Activated T-cell treated with anti-CD3 and anti-CD28 coated beads for 1 hour (primary cell): ENCODE measurements around the gene CTSK.
"Not testable (repeated sequence)": the region's sequence is repeated elsewhere in the genome, so short reads cannot be mapped to it uniquely, and the experiment has no call there.

Source experiments
- DNase-seq: peaks from one replicate; pipeline ENCODE4 v3.0.0-alpha.2; 2020; ENCODE audit warnings: low read depth

CTSK gene

DNA sequence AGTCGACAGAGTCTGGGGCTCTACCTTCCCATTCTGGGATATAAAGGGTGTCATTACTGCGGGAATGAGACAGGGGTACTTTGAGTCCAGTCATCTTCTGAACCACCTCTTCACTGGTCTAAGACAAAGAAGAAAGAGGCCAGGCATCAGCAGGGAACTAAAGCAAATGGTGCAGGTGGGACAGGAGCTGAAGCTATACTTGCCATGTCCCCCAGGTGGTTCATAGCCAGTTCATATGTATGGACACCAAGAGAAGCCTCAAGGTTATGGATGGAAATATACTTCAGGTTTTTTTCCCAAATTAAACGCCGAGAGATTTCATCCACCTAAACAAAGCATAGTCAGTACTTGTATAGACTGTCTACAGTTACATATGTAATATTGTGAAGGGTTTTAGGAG is 2.2 kb downstream of the CTSK start:
- DNase-seq, result no peak

DNA sequence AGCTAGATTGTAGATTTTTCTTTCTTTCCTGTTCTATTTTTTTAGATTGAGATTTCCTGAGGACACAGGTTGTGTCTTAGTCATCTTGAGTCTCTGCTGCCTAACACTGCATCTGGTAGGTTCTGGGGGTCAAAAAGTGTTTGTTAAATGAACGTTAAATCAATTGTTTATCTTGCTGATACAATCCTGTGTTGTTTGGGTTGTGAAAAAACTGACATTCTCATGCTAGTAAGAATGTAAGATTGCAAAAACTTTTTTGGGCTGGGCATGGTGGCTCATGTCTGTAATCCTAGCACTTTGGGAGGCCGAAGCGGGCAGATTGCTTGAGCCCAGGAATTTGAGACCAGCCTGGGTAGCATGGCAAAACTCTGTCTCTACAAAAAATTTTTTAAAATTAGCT is 3.4 kb downstream of the CTSK start:
- no peak for DNase-seq

DNA sequence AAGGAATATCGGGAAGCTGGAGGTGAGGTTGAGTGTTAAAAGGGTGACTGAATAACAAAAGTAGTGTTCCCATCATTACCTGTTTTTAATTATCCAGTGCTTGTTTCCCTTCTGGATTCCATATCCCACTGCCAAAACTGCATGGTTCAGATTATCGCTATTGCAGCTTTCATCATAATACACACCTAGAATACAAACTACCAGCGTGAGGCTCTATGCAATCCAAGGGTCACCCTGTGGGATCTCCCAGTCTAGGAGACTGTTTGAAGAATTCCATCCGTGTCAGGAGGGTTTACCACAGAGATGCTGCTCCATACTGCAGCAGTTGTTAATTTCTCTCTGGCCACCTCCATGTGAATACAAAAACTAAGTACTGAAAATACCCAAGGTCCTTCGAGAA is 9.0 kb downstream of the CTSK start:
- DNase-seq, result no peak

DNA sequence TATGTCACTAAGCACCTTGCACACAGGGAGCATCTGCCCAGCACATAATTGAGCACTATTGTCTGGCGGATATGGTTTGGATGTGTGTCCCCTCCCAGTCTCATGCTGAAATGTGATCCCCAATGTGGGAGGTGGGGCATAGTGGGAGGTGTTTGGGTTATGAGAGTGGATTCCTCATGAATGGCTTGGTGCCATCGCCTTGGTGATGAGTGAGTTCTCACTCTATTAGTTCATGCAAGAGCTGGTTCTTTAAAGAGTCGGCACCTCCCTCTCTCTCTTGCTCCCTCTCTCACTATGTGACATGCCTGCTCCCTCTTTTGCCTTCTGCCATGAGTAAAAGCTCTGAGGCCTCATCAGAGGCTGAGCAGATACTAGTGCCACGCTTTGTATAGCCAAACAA is 9.5 kb downstream of the CTSK start:
- DNase-seq, result no peak

DNA sequence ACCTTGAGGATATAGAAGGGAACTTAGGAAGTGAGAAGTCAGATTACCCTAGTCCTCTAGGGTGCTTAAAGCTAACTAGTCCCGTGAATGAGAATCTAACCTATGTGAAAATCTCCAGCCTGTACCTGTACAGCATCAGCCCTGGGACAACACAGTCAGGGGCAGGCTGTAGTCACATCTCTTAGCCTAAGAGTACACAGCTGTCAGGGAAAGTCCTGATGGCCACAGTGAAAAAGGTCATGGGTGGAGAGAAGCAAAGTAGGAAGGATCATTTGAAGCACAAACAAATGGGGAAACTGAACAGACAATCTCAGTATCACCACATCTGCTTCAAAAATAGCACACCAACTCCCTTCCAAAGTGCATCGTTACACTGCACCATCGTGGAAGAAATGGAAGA is 11.7 kb downstream of the CTSK start:
- no peak for DNase-seq

GRCh38 chr1:150793778-150794177 is 14.3 kb downstream of the CTSK start:
- not testable (repeated sequence) for DNase-seq

GRCh38 chr1:150793221-150793620 is 14.8 kb downstream of the CTSK start:
- DNase-seq, result no peak

DNA sequence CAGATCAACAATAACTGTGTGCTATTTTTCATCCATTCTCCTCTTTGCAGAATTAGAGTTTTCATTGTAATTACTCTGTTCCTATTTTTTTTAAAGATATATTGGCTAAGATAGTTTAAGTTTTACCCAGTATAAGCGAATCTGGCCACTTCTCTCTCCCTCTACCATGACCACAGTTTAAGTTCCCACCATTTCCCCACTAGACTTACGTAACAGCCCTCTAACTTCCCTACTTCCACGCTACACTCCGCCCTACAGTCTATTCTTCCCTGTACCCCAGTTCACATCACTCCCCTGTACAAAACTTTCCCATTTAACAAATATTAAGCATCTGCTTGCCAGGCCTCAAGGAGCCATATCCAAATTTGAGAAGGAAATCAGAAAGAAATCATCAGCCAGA is 16.5 kb downstream of the CTSK start:
- DNase-seq, result no peak

GRCh38 chr1:150789396-150789795 is 18.7 kb downstream of the CTSK start:
- no peak for DNase-seq

DNA sequence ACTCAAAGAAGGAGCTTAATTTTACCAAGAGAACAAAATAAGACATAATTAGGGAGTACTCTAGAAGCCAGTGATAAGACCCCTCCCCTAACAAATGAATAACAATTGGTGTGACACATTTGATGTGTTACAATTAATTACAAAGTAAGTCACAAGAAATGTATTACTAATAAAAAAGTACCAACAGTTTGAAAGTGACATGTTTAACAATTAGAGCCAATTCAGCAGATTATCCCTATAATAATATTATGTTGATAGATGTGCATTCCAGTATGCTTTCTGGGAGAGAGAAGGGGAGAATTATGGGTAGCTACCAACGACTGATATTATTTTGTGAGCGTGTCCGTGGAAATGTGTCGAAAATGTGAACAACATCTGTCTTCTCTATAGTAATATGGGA is 19.1 kb downstream of the CTSK start:
- no peak for DNase-seq

DNA sequence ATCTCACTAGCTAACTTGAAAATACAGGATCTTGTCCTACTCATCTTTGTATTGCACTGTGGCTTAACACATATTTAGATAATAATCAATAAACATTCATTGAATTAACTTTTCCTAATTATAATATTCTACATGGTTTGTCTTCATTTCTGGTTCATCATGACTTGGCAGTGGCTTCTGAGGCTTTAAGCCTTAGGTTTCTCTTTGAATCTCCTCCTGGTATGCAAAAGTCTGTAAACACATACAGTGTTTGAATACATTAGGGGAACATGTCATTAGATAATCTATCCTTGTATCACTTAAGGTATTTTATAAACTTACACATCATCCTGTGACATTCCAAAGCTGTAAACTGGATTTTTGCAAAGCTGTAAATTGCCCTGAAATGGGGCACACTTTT is 20.6 kb downstream of the CTSK start:
- DNase-seq, result no peak

DNA sequence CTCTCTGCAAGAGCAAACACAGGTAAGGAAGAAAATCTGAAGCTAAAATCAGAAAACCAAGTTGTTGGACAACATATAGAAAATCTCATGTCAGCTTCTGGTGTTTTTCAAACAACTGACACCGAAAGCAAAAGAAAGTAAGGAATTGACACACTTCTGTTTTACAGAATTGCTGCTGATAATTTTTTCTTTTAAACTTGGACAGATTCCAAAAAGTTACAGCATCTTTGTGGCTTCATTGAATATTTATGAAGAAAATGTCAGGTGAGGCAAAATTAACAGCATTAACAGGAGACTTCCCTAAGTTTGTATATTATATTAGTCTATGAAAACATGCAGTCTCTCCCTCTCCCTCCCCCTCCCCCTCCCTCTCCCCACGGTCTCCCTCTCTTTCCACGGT is 27.6 kb downstream of the CTSK start:
- DNase-seq, result no peak

DNA sequence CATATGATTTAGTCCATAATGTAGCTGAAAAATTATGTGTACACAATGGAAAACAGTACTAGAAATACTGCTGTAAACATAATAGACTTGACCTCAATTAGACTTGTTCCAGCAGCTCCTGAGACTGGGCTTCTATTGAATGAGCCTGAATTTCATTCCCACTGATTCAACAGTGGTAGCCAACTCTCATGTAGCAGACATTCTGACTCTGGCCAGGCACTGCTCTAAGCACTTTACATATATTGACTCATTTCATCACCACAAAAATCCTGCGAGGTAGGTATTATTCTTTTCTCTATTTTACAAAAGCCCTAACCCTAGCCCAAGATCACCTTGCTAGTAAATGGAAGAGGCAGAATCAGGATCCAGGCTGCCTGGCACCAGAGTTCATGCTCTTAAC is 29.7 kb downstream of the CTSK start:
- no peak for DNase-seq

DNA sequence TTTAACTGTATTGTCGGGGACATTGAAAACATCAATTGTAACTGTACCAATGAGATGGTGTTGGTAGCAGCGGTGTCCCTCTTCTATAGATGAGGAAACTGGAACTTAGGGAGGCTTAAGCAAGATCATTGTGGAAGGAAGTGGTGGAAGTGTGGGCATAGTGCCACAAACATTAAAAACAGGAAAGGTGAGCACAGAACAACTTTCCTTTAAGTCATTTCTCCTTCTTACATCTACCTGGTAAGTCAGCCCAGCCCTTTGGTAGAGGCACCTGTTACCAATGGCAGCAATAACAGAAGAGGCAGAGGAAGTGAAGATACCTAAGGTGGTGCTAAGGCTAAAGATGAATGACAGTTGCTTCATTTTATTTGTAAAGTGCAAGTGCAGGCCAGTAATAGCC is 30.5 kb downstream of the CTSK start:
- DNase-seq, result no peak

GRCh38 chr1:150775931-150776505 is 32.0 kb downstream of the CTSK start:
- DNase-seq, result not testable (repeated sequence)

DNA sequence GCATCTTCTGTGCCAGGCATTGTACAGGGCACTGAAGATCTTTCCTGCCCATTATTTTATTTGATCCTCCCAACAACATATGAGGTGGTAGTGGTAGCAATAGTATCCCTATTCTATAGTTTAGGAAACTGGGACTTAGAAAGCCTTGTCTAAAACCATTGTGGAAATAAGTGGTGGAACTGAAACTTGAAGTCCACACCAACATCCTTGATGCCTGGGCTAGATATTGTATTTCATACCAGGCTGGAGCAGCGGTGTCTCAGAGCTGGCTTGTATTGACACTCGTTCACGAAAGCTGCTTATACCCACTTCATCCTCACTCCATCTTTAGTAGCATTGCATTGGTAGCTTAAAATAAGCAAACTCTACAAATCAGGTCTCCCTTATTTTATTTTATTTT is 32.8 kb downstream of the CTSK start:
- no peak for DNase-seq

DNA sequence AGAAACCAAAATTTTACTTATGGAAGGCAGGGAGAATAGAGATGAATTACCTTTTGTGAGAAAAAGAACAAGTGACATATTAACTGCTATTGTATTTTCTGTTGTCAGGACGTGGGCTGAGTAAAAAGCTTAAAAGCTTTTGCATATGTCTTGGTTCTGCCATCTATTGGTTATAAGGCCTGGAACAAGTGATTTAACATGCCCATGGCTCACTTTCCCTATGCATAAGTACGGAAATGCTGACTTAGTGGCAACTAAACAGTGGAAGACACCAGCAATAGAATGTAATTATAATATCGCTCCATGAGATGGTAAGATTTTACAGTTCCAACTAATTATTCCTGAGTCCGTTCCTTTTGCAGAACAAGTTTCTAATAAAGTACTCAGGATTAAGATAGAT is 35.7 kb downstream of the CTSK start:
- DNase-seq, result no peak

GRCh38 chr1:150767704-150768103 is 40.4 kb downstream of the CTSK start:
- not testable (repeated sequence) for DNase-seq

GRCh38 chr1:150765977-150766301 is 42.1 kb downstream of the CTSK start:
- not testable (repeated sequence) for DNase-seq

DNA sequence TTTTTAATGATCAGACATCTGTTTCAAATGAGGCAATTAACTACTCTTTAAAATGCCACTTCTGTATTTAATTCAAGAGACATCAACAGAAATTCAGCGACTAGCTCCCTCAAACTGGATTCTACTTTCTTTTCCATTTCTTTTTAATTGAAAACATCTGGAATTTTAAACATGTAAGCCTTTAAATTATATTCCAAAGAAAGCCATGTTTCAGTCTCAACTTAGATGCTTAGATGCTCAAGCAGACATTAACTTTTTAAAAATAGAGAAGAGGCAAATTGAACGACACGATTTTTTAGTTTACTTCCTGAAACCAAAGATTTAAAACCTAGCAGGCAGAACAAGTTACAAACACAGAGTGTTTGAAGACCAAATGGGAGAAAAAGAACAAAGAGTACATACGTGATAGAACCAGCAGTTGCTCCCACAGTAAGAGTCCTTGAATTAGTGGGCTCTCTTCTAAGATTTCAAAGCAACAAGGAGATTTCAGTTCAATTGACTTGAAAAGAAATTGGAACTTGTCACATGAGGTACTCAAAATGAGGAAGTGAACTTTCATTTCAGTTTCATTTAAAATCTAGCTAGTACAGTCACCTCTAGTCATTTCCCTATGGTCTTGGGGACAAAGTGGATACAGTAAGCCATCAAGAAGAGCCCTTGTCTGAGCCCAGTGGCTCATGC is 42.6 kb downstream of the CTSK start, which contains the start of gene CTSS:
Gene CTSS (minus strand): TSS at position 483 of the 681 bp plus-strand sequence. CDS start 1,015 bp downstream, outside the sequence.
- DNase-seq, result no peak

- DNase-seq, result no peak
Observed at GRCh38 chr1:150764617-150765101, 43.4 kb downstream of the CTSK start.

DNA sequence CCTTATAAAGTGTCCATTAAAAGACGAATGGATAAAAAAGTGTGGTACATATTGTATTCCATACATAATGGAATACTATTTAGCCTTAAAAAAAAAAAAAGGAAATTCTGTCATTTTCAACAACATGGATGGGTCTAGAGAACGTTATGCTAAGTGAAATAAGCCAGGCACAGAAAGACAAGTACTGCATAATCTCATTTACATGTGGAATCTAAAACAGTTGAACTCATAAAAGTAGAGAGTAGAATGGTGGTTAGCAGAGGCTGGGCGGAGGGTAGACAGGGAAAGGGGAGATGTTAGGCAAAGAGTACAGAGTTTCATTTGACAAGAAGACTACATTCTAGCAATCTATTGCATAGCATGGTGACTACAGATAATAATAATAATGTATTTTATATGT is 45.0 kb downstream of the CTSK start:
- DNase-seq, result no peak

- no peak for DNase-seq
Observed at GRCh38 chr1:150762552-150762951, 45.5 kb downstream of the CTSK start.

GRCh38 chr1:150761801-150762200 is 46.3 kb downstream of the CTSK start:
- no peak for DNase-seq
